PC-9 (cell line): ENCODE results near the gene DNAI2. TPM values are rescaled to one million over a fixed set of nuclear protein-coding genes. Genes with fewer than 3 reads are reported as not detected.

ENCODE experiments used
- BruUV-seq: library from RNA; stranded (reverse); fragments of 400-500 nt; replicated peaks from 2 replicates; lab custom pipeline; 2021; lab: Mats Ljungman, UMichigan
- CTCF ChIA-PET: fragments of 300-600 bp; sonication (Branson Sonifier 250); formaldehyde crosslinking; loops from one replicate; lab custom pipeline; 2022; ENCODE audit warnings: antibody characterized with exemption; lab: Charles Lee
- POLR2A ChIA-PET: fragments of 300-600 bp; sonication (Branson Sonifier 250); formaldehyde crosslinking; loops from one replicate; lab custom pipeline; 2022; ENCODE audit warnings: antibody characterized with exemption; ENCODE audit not compliant: unreplicated experiment; lab: Charles Lee
- DNase-seq, 2 experiments: peaks; one replicate each; pipeline versions ENCODE4 v3.0.0 to v3.0.0-alpha.2; 2015 to 2022; ENCODE audit warnings: mixed read lengths in 1 of 2
- H2AFZ ChIP-seq: fragments of 200-600 bp; sonication (generic); 2 replicates; pipeline ENCODE4 v1.8.1; 2017; ENCODE audit warnings: antibody characterized with exemption
- H3F3A ChIP-seq: fragments of 200-600 bp; sonication (generic); 2 replicates; pipeline ENCODE4 v1.8.1; 2017; ENCODE audit warnings: antibody characterized with exemption, mild to moderate bottlenecking, low read depth; ENCODE audit not compliant: insufficient read depth
- H3K27ac ChIP-seq: fragments of 200-600 bp; sonication (generic); 2 replicates; pipeline ENCODE4 v1.6.1; 2016; ENCODE audit warnings: mixed run types
- H3K27me3 ChIP-seq: fragments of 200-600 bp; sonication (generic); 2 replicates; pipeline ENCODE4 v1.6.1; 2016; ENCODE audit warnings: low read depth, mixed run types; ENCODE audit not compliant: insufficient read depth
- H3K36me3 ChIP-seq: fragments of 200-600 bp; sonication (generic); 2 replicates; pipeline ENCODE4 v1.6.1; 2016; ENCODE audit warnings: low read depth, mixed run types
- H3K4me1 ChIP-seq: fragments of 200-600 bp; sonication (generic); replicated peaks from 2 replicates; pipeline ENCODE4 v1.6.1; 2016; ENCODE audit warnings: mixed run types; ENCODE audit not compliant: insufficient read depth
- H3K4me2 ChIP-seq: fragments of 200-600 bp; sonication (generic); 2 replicates; pipeline ENCODE4 v1.6.1; 2017; ENCODE audit warnings: mixed run types
- H3K4me3 ChIP-seq: fragments of 200-600 bp; sonication (generic); 2 replicates; pipeline ENCODE4 v1.6.1; 2016; ENCODE audit warnings: mixed run types
- H3K79me2 ChIP-seq: fragments of 200-600 bp; sonication (generic); 2 replicates; pipeline ENCODE4 v1.6.1; 2017; ENCODE audit warnings: low read depth, mixed run types
- H3K9me2 ChIP-seq: fragments of 200-600 bp; sonication (generic); 2 replicates; pipeline ENCODE4 v1.8.1; 2017; ENCODE audit warnings: mild to moderate bottlenecking; ENCODE audit not compliant: insufficient read depth
- H3K9me3 ChIP-seq: fragments of 200-600 bp; sonication (generic); 2 replicates; pipeline ENCODE4 v1.8.1; 2016; ENCODE audit warnings: low read depth; ENCODE audit not compliant: insufficient read depth
- H4K20me1 ChIP-seq: fragments of 200-600 bp; sonication (generic); 2 replicates; pipeline ENCODE4 v1.8.1; 2017; ENCODE audit not compliant: insufficient read depth
- EZH2 ChIP-seq: fragments of 200-600 bp; sonication (generic); IDR thresholded peaks from 2 replicates; pipeline ENCODE4 v1.8.0; 2017; ENCODE audit warnings: antibody characterized with exemption, low read depth
- intact Hi-C: fragments of 100-400 bp; cut with micrococcal nuclease; formaldehyde crosslinking; loops from one replicate; pipeline ENCODE4 v1.10.0; 2022; ENCODE audit not compliant: unreplicated experiment
- total RNA-seq: library from RNA; stranded (reverse); gene quantifications from 2 replicates; pipeline ENCODE4 v1.2.3, GENCODE V29; 2021
- TF ChIP-seq, protein P1 (sequence below): fragments of 200-600 bp; sonication (generic); conservative IDR thresholded peaks from 2 replicates; pipeline ENCODE4 v1.6.1; 2017; ENCODE audit warnings: mixed run types, antibody characterized with exemption, mild to moderate bottlenecking, moderate library complexity

Gene DNAI2
- total RNA-seq, 1 experiment from 2014 or later: not detected

DNA sequence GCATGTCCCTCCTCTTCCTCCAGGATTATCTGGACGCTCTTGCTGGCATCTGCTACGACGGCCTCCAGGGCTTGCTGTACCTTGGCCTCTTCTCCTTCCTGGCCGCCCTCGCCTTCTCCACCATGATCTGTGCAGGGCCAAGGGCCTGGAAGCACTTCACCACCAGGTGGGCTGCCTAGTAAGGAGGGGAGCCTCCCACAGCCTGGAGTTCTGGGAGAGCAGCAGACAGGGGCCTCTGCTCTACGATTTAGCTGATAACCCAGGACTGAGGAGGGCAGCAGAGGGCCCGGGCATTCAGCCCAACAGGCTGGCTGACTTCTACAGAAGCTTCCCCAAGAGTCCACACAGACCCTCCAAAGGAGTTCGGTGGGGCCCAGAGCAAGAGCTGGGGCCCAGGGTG, 21.8 kb upstream of the DNAI2 start:
- H4K20me1 ChIP-seq: no peaks in the 10 kb centered on the region; the same call in 1 of the 2 replicates
- H3K9me2 ChIP-seq: no peaks in the 10 kb centered on the region
- POLR2A ChIA-PET: no interaction called here
- DNase-seq: no peak
- CTCF ChIA-PET: no interaction called here
- peaks cover 89% of the 10 kb centered on the region for H3K27me3 ChIP-seq
- no peak overlapping the region for H3K27ac ChIP-seq
- no TSS peak for BruUV-seq
- H3K4me3 ChIP-seq: no peak overlapping the region
- no peaks in the 10 kb centered on the region for H3K9me3 ChIP-seq
- no peak overlapping the region for H2AFZ ChIP-seq
- H3K4me2 ChIP-seq: no peak overlapping the region
- TF ChIP-seq EZH2: no peak
- TF ChIP-seq, protein P1, sequence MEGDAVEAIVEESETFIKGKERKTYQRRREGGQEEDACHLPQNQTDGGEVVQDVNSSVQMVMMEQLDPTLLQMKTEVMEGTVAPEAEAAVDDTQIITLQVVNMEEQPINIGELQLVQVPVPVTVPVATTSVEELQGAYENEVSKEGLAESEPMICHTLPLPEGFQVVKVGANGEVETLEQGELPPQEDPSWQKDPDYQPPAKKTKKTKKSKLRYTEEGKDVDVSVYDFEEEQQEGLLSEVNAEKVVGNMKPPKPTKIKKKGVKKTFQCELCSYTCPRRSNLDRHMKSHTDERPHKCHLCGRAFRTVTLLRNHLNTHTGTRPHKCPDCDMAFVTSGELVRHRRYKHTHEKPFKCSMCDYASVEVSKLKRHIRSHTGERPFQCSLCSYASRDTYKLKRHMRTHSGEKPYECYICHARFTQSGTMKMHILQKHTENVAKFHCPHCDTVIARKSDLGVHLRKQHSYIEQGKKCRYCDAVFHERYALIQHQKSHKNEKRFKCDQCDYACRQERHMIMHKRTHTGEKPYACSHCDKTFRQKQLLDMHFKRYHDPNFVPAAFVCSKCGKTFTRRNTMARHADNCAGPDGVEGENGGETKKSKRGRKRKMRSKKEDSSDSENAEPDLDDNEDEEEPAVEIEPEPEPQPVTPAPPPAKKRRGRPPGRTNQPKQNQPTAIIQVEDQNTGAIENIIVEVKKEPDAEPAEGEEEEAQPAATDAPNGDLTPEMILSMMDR: no peak
- no peaks in the 10 kb centered on the region for H3F3A ChIP-seq
- no peaks in the 10 kb centered on the region for H3K79me2 ChIP-seq
- H3K36me3 ChIP-seq: no peaks in the 10 kb centered on the region
- intact Hi-C loops: no loop called here
- H3K4me1 ChIP-seq: no peaks in the 10 kb centered on the region

DNA sequence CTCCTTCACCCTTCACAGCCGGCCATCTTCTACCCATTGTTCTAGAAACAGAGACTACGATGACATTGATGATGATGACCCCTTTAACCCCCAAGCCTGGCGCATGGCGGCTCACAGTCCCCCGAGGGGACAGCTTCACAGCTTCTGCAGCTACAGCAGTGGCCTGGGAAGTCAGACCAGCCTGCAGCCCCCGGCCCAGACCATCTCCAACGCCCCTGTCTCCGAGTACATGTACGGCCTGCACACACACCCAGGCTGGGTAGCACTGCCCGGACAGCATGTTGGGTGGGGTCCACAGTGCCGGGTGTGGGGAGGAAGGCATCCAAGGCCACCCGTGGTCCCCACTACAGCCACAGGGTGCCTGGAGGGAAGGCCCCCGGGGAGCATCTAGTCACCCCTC, 21.0 kb upstream of the DNAI2 start:
- Histone ChIP-seq H4K20me1 (no peaks in the 10 kb centered on the region; the same call in 1 of the 2 replicates), H3K9me3 (no peaks in the 10 kb centered on the region), H3K4me3 (no peak overlapping the region), H3F3A (no peaks in the 10 kb centered on the region), H2AFZ (no peak overlapping the region), H3K4me1 (no peaks in the 10 kb centered on the region), H3K9me2 (no peaks in the 10 kb centered on the region), H3K4me2 (no peak overlapping the region), H3K79me2 (no peaks in the 10 kb centered on the region), H3K27ac (no peak overlapping the region), H3K36me3 (no peaks in the 10 kb centered on the region), H3K27me3 (peaks cover 89% of the 10 kb centered on the region)
- ChIA-PET POLR2A (no interaction called here), CTCF (no interaction called here)
- no peak for DNase-seq
- TF ChIP-seq, protein P1: no peak
- TF ChIP-seq EZH2: no peak
- intact Hi-C loops: no loop called here
- no TSS peak for BruUV-seq

DNA sequence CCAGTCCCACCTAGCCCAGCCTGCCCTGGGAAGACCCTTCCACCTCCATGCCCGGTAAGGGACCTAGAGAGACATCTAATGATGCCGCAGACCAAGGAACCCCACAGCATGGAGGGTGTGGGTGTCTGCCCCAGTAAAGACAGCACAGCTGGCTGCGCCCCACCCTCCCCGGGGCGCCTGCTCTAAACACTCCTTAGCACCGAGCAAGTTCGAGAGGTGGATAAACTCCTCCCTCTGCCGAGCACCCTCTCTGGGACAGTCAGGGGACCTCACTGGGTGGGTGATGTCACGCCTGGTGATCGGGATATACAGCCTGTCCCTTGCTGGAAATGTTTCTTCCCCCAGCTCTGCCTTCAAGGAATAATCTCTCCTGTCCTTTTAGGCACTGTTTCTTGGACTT, 16.7 kb upstream of the DNAI2 start:
- Histone ChIP-seq H3K9me2 (no peaks in the 10 kb centered on the region), H3K27me3 (peaks cover 94% of the 10 kb centered on the region), H3K36me3 (no peaks in the 10 kb centered on the region), H3K4me3 (no peak overlapping the region), H3K9me3 (no peaks in the 10 kb centered on the region), H3K27ac (no peak overlapping the region), H3K4me1 (no peaks in the 10 kb centered on the region), H3K4me2 (no peak overlapping the region), H3F3A (no peaks in the 10 kb centered on the region), H2AFZ (no peak overlapping the region), H3K79me2 (no peaks in the 10 kb centered on the region), H4K20me1 (no peaks in the 10 kb centered on the region)
- TF ChIP-seq, protein P1: no peak
- TF ChIP-seq EZH2: no peak
- POLR2A ChIA-PET: no interaction called here
- intact Hi-C loops: no loop called here
- BruUV-seq: no TSS peak
- DNase-seq: no peak
- CTCF ChIA-PET: no interaction called here
